ENCODE measurements around the gene ACOT8. TPM values are rescaled to one million over a fixed set of nuclear protein-coding genes. Genes with fewer than 3 reads are reported as not detected.

ACOT8 gene
- polyA plus RNA-seq, 3 donors, result 27.0 to 29.8 (median 28.1) TPM

- no peak for DNase-seq
These were observed 4.3 kb upstream of the ACOT8 start for GRCh38 chr20:45861221-45862075.

GRCh38 chr20:45860560-45861220 is 3.5 kb upstream of the ACOT8 start:
- no peak for DNase-seq

- DNase-seq, result peak; percentile 52
These were observed 2.7 kb upstream of the ACOT8 start for GRCh38 chr20:45859916-45860315.

- DNase-seq, result no peak
These were observed 657 bp upstream of the ACOT8 start for GRCh38 chr20:45857882-45858216.

GRCh38 chr20:45853484-45853883 is 3.7 kb downstream of the ACOT8 start:
- DNase-seq, result no peak

- DNase-seq, result no peak
These were observed 4.9 kb downstream of the ACOT8 start for GRCh38 chr20:45852326-45852725.

GRCh38 chr20:45851501-45851900 is 5.7 kb downstream of the ACOT8 start:
- DNase-seq, result no peak

- no peak for DNase-seq
These were observed 6.3 kb downstream of the ACOT8 start for GRCh38 chr20:45850926-45851325.

- DNase-seq, result no peak
These were observed 7.0 kb downstream of the ACOT8 start for GRCh38 chr20:45850238-45850637.

- DNase-seq, result no peak
These were observed 8.1 kb downstream of the ACOT8 start for GRCh38 chr20:45848969-45849582.

GRCh38 chr20:45848421-45848820 is 8.8 kb downstream of the ACOT8 start:
- no peak for DNase-seq

GRCh38 chr20:45845452-45845851 is 11.7 kb downstream of the ACOT8 start:
- DNase-seq, result no peak

- no peak for DNase-seq
These were observed 13.7 kb downstream of the ACOT8 start for GRCh38 chr20:45843506-45843905.

- DNase-seq, result no peak
These were observed 14.9 kb downstream of the ACOT8 start for GRCh38 chr20:45842169-45842812.

GRCh38 chr20:45841407-45842129 is 15.6 kb downstream of the ACOT8 start:
- DNase-seq, result no peak

- DNase-seq, result no peak
These were observed 16.4 kb downstream of the ACOT8 start for GRCh38 chr20:45840700-45841198.

- DNase-seq, result no peak
These were observed 20.4 kb downstream of the ACOT8 start for GRCh38 chr20:45836841-45837240.

- DNase-seq, result no peak
These were observed 21.4 kb downstream of the ACOT8 start for GRCh38 chr20:45835825-45836224.

- DNase-seq, result no peak
These were observed 21.8 kb downstream of the ACOT8 start for GRCh38 chr20:45835329-45835765.

GRCh38 chr20:45834797-45835161 is 22.4 kb downstream of the ACOT8 start:
- DNase-seq, result no peak
